SK-N-SH (cell line): ENCODE results near the gene DNAH9. TPM values are rescaled to one million over a fixed set of nuclear protein-coding genes. Genes with fewer than 3 reads are reported as not detected.

Source experiments
- CTCF ChIA-PET: fragments of 300-600, 350-600 bp; formaldehyde crosslinking; extraction: SDS; loops from one replicate; lab custom pipeline; 2021; lab: Yijun Ruan, JAX
- POLR2A ChIA-PET: fragments of 350-600 bp; sonication (Branson Sonifier 250); formaldehyde crosslinking; extraction: SDS; loops from one replicate; lab custom pipeline; 2020; ENCODE audit warnings: antibody characterized with exemption, inconsistent platforms; lab: Yijun Ruan, JAX
- DNase-seq: peaks from one replicate; pipeline ENCODE4 v3.0.0; 2012
- H2AFZ ChIP-seq: fragments of 200-600 bp; sonication (generic); 2 replicates; pipeline ENCODE4 v1.8.1; 2016; ENCODE audit warnings: antibody characterized with exemption, mild to moderate bottlenecking, low read depth
- H3F3A ChIP-seq: fragments of 200-600 bp; sonication (generic); replicated peaks from 2 replicates; pipeline ENCODE3; 2016; ENCODE audit warnings: antibody characterized with exemption, mild to moderate bottlenecking; ENCODE audit not compliant: insufficient read depth
- H3K27ac ChIP-seq, 2 experiments: fragments of 200-500 bp in 1 of 2; fragments of 200-600 bp in 1 of 2; sonication (Bioruptor generic) in 1 of 2; sonication (generic), shearing (Covaris generic) in 1 of 2; 2 replicates each; pipeline versions ENCODE4 v1.5.1 to v1.6.1; 2014 to 2016; ENCODE audit warnings: low read depth in 2 of 2, inconsistent platforms in 1 of 2, low read length in 1 of 2, mild to moderate bottlenecking in 1 of 2, mixed read lengths in 1 of 2
- H3K27me3 ChIP-seq: fragments of 200-600 bp; sonication (generic), shearing (Covaris generic); 2 replicates; pipeline ENCODE4 v1.6.1; 2016; ENCODE audit warnings: mixed run types; ENCODE audit not compliant: insufficient read depth
- H3K36me3 ChIP-seq, 2 experiments: fragments of 200-500 bp in 1 of 2; fragments of 200-600 bp in 1 of 2; sonication (Bioruptor generic) in 1 of 2; sonication (generic) in 1 of 2; replicated peaks in 1 of 2; 2 replicates each; pipeline versions ENCODE3 to v1.5.1; 2014 to 2016; ENCODE audit warnings: low read length in 1 of 2, mild to moderate bottlenecking in 1 of 2; ENCODE audit not compliant: insufficient read depth in 2 of 2, control insufficient read depth in 1 of 2
- H3K4me1 ChIP-seq, 2 experiments: fragments of 200-500 bp in 1 of 2; fragments of 200-600 bp in 1 of 2; sonication (Bioruptor generic) in 1 of 2; sonication (generic), shearing (Covaris generic) in 1 of 2; 2 replicates each; pipeline versions ENCODE4 v1.5.1 to v1.6.1; 2014 to 2016; ENCODE audit warnings: low read depth in 1 of 2, low read length in 1 of 2, mixed run types in 1 of 2; ENCODE audit not compliant: insufficient read depth in 2 of 2, control insufficient read depth in 1 of 2
- H3K4me2 ChIP-seq: fragments of 200-600 bp; sonication (generic), shearing (Covaris generic); 2 replicates; pipeline ENCODE4 v1.6.1; 2017; ENCODE audit warnings: mixed run types
- H3K4me3 ChIP-seq, 2 experiments: fragments of 200-500 bp in 1 of 2; fragments of 200-600 bp in 1 of 2; sonication (Bioruptor generic) in 1 of 2; sonication (generic), shearing (Covaris generic) in 1 of 2; 2 replicates each; pipeline versions ENCODE4 v1.5.1 to v1.8.1; 2014 to 2016; ENCODE audit warnings: low read depth in 2 of 2, inconsistent platforms in 1 of 2, low read length in 1 of 2, mild to moderate bottlenecking in 1 of 2, mixed read lengths in 1 of 2, moderate library complexity in 1 of 2
- H3K79me2 ChIP-seq: fragments of 200-600 bp; sonication (generic); 2 replicates; pipeline ENCODE4 v1.8.1; 2017; ENCODE audit warnings: mild to moderate bottlenecking; ENCODE audit not compliant: insufficient read depth
- H3K9ac ChIP-seq: fragments of 200-600 bp; sonication (generic); 2 replicates; pipeline ENCODE4 v1.6.1; 2017; ENCODE audit warnings: mixed run types
- H3K9me2 ChIP-seq: fragments of 200-600 bp; sonication (generic); 2 replicates; pipeline ENCODE4 v1.6.1; 2017; ENCODE audit warnings: mixed run types
- H3K9me3 ChIP-seq: fragments of 200-600 bp; sonication (generic); 2 replicates; pipeline ENCODE4 v1.6.1; 2017; ENCODE audit warnings: mixed run types, mild to moderate bottlenecking, moderate library complexity
- H4K20me1 ChIP-seq: fragments of 200-600 bp; sonication (generic); 2 replicates; pipeline ENCODE4 v1.6.1; 2017; ENCODE audit warnings: mild to moderate bottlenecking, mixed run types; ENCODE audit not compliant: insufficient read depth
- CHD2 ChIP-seq: fragments of 150-350 bp; IDR thresholded peaks from 2 replicates; pipeline ENCODE4 v1.6.1; 2018; ENCODE audit warnings: low read length; ENCODE audit not compliant: partially characterized antibody
- ELF1 ChIP-seq: IDR thresholded peaks from 2 replicates; pipeline ENCODE4 v1.4.0; 2012
- EP300 ChIP-seq, 2 experiments: IDR thresholded peaks; 2 replicates each; pipeline versions ENCODE4 v1.4.0 to v1.6.1; 2012; ENCODE audit warnings: borderline replicate concordance in 1 of 2, low read depth in 1 of 2, low read length in 1 of 2
- EZH2phosphoT487 ChIP-seq: fragments of 200-600 bp; sonication (generic); IDR thresholded peaks from 2 replicates; pipeline ENCODE4 v1.6.1; 2017; ENCODE audit warnings: low read depth, mixed run types, mild to moderate bottlenecking, antibody characterized with exemption, moderate library complexity, borderline replicate concordance
- FOXJ3 ChIP-seq: sonication (generic); formaldehyde crosslinking; IDR thresholded peaks from 2 replicates; pipeline ENCODE4 v1.5.1; 2020; ENCODE audit warnings: mild to moderate bottlenecking, missing genetic modification reagents
- FOXM1 ChIP-seq: IDR thresholded peaks from 2 replicates; pipeline ENCODE4 v1.4.0; 2012; ENCODE audit warnings: low read depth, mild to moderate bottlenecking
- GABPA ChIP-seq: IDR thresholded peaks from 2 replicates; pipeline ENCODE4 v1.4.0; 2012; ENCODE audit warnings: low read depth, mild to moderate bottlenecking
- GATA2 ChIP-seq: sonication (generic); formaldehyde crosslinking; IDR thresholded peaks from 2 replicates; pipeline ENCODE4 v1.5.0; 2020; ENCODE audit warnings: mild to moderate bottlenecking, missing genetic modification reagents
- IRF3 ChIP-seq: fragments of 150-350 bp; IDR thresholded peaks from 2 replicates; pipeline ENCODE4 v1.6.1; 2016; ENCODE audit warnings: mild to moderate bottlenecking, low read depth, low read length
- MAX ChIP-seq: IDR thresholded peaks from 2 replicates; pipeline ENCODE4 v1.4.0; 2012; ENCODE audit warnings: low read depth
- MEF2A ChIP-seq: IDR thresholded peaks from 2 replicates; pipeline ENCODE4 v1.4.0; 2012; ENCODE audit warnings: low read depth, borderline replicate concordance
- MXI1 ChIP-seq: IDR thresholded peaks from 2 replicates; pipeline ENCODE4 v1.6.1; 2012; ENCODE audit warnings: mild to moderate bottlenecking, low read depth, low read length, improper control_type of control experiment
- NFIC ChIP-seq: IDR thresholded peaks from 2 replicates; pipeline ENCODE4 v1.4.0; 2012; ENCODE audit warnings: borderline replicate concordance
- NRF1 ChIP-seq: IDR thresholded peaks from 2 replicates; pipeline ENCODE4 v1.6.1; 2012; ENCODE audit warnings: low read depth, mild to moderate bottlenecking, low read length
- PBX3 ChIP-seq: IDR thresholded peaks from 2 replicates; pipeline ENCODE4; 2012
- POLR2AphosphoS5 ChIP-seq: IDR thresholded peaks from 2 replicates; pipeline ENCODE4 v1.6.1; 2012; ENCODE audit warnings: low read depth, low read length
- RCOR1 ChIP-seq: fragments of 150-350 bp; IDR thresholded peaks from 2 replicates; pipeline ENCODE4 v1.6.1; 2017; ENCODE audit warnings: antibody characterized with exemption, low read length
- REST ChIP-seq: IDR thresholded peaks from 2 replicates; pipeline ENCODE4 v1.6.1; 2012; ENCODE audit warnings: mild to moderate bottlenecking, low read depth, low read length, moderate library complexity
- RXRA ChIP-seq: IDR thresholded peaks from 2 replicates; pipeline ENCODE4 v1.4.0; 2012; ENCODE audit warnings: low read depth, mild to moderate bottlenecking, borderline replicate concordance
- SIN3A ChIP-seq: IDR thresholded peaks from 2 replicates; pipeline ENCODE4 v1.6.1; 2012; ENCODE audit warnings: low read depth, mild to moderate bottlenecking, low read length, moderate library complexity, borderline replicate concordance
- TCF12 ChIP-seq: IDR thresholded peaks from 2 replicates; pipeline ENCODE4 v1.4.0; 2012
- YY1 ChIP-seq: IDR thresholded peaks from 2 replicates; pipeline ENCODE4 v1.4.0; 2012; ENCODE audit warnings: low read depth, mild to moderate bottlenecking
- ZBTB33 ChIP-seq: IDR thresholded peaks from 2 replicates; pipeline ENCODE4 v1.4.0; 2012; ENCODE audit warnings: low read depth, borderline replicate concordance
- WGBS: methylation state at CpG from one replicate; pipeline ENCODE4 v1.1.6; 2017; ENCODE audit warnings: low lambda C conversion rate; 5-methylcytosine and 5-hydroxymethylcytosine counted together
- polyA plus RNA-seq, 3 experiments: library from polyadenylated mRNA; depleted of rRNA; stranded (reverse); fragments of >200 nt; gene quantifications; 2 replicates each; pipeline ENCODE4 v1.2.3, GENCODE V29; 2012

The DNAH9 gene
- polyA plus RNA-seq, 1 of the 3 experiments (the other 2 are of a cell fraction): not detected

- no peak overlapping the region for H3K27ac ChIP-seq
- H4K20me1 ChIP-seq: no peaks in the 10 kb centered on the region
- H3K4me1 ChIP-seq: no peaks in the 10 kb centered on the region
- no peaks in the 10 kb centered on the region for H3K9me2 ChIP-seq
- no peaks in the 10 kb centered on the region for H3K36me3 ChIP-seq
- H3K79me2 ChIP-seq: no peaks in the 10 kb centered on the region
- H3K9me3 ChIP-seq: no peaks in the 10 kb centered on the region
- POLR2A ChIA-PET: no interaction called here
- TF ChIP-seq ZBTB33 (no peak), GATA2 (CRISPR knock-in tag) (no peak), MXI1 (no peak), FOXJ3 (CRISPR knock-in tag) (no peak), TCF12 (no peak), SIN3A (no peak), IRF3 (no peak), MAX (no peak), ELF1 (no peak), GABPA (no peak), CHD2 (no peak), EZH2phosphoT487 (no peak)
- TF ChIP-seq, all 33 proteins: peak for 0
- H2AFZ ChIP-seq: no peak overlapping the region
- H3K4me2 ChIP-seq: no peak overlapping the region
- no peak overlapping the region for H3K9ac ChIP-seq
- H3K27me3 ChIP-seq: no peaks in the 10 kb centered on the region
- no peak overlapping the region for H3K4me3 ChIP-seq
- 26% methylated on average over 10 of the region's 10 CpGs for WGBS
- CTCF ChIA-PET: interaction anchor here (1.6 kb wide), 1 partner anchor 64 kb away, joined by 6 read pairs; no protein-coding TSS in a partner anchor
- no peaks in the 10 kb centered on the region for H3F3A ChIP-seq
- peak; percentile 21 for DNase-seq
Measured at GRCh38 chr17:11871773-11872172, 273.5 kb downstream of the DNAH9 start.

GRCh38 chr17:11874756-11875155 lies 276.5 kb downstream of the DNAH9 start:
- H3K36me3 ChIP-seq: no peaks in the 10 kb centered on the region
- H3K27ac ChIP-seq: no peak overlapping the region
- CTCF ChIA-PET: interaction anchor here (0.9 kb wide), 1 partner anchor 999 kb away, joined by 3 read pairs; no protein-coding TSS in a partner anchor
- H2AFZ ChIP-seq: no peak overlapping the region
- no peak overlapping the region for H3K4me3 ChIP-seq
- H3K9me2 ChIP-seq: no peaks in the 10 kb centered on the region
- H3F3A ChIP-seq: no peaks in the 10 kb centered on the region
- no peaks in the 10 kb centered on the region for H3K79me2 ChIP-seq
- H4K20me1 ChIP-seq: no peaks in the 10 kb centered on the region
- POLR2A ChIA-PET: no interaction called here
- no peak overlapping the region for H3K4me2 ChIP-seq
- 36% methylated on average over 7 of the region's 7 CpGs for WGBS
- no peaks in the 10 kb centered on the region for H3K27me3 ChIP-seq
- no peak overlapping the region for H3K9ac ChIP-seq
- no peaks in the 10 kb centered on the region for H3K4me1 ChIP-seq
- H3K9me3 ChIP-seq: no peaks in the 10 kb centered on the region
- no peak for DNase-seq
- no peak for TF ChIP-seq NFIC
- TF ChIP-seq MEF2A: no peak
- no peak for TF ChIP-seq PBX3
- TF ChIP-seq MXI1: no peak
- no peak for TF ChIP-seq FOXM1
- no peak for TF ChIP-seq YY1
- no peak for TF ChIP-seq POLR2AphosphoS5
- no peak for TF ChIP-seq EP300 (IDR thresholded peaks at IDR 0.05; ENCODE audit: borderline replicate concordance in 1 of 2, low read depth in 1 of 2, low read length in 1 of 2)
- no peak for TF ChIP-seq GABPA
- TF ChIP-seq REST: no peak
- TF ChIP-seq NRF1: no peak
- TF ChIP-seq RXRA: no peak
- TF ChIP-seq ELF1: no peak
- TF ChIP-seq RCOR1: no peak
